ENCODE results near the gene SIK3.

- TF ChIP-seq CTCF (IDR thresholded peaks at IDR 0.05) (no peak), POLR2A (IDR thresholded peaks at IDR 0.05) (no peak), POLR2AphosphoS5 (IDR thresholded peaks at IDR 0.05) (no peak)
Measured at GRCh38 chr11:117143390-117143789, 45.2 kb upstream of the SIK3 start.

Data from gastroesophageal sphincter (tissue), 3 donors.